Stimulated activated CD8-positive, alpha-beta memory T cell treated with anti-CD3 and anti-CD28 coated beads, Interleukin-2, amount 100 ng/mL, for 1 hour (primary cell): Measurements from ENCODE around the gene XPO1.
"Not testable (repeated sequence)": the region's sequence is repeated elsewhere in the genome, so short reads cannot be mapped to it uniquely, and the experiment has no call there.

Experiments
- DNase-seq, 2 donors: peaks; one replicate each; pipeline ENCODE4 v3.0.0-alpha.2; 2020; ENCODE audit warnings: low read depth in 2 of 2

The XPO1 gene

DNA sequence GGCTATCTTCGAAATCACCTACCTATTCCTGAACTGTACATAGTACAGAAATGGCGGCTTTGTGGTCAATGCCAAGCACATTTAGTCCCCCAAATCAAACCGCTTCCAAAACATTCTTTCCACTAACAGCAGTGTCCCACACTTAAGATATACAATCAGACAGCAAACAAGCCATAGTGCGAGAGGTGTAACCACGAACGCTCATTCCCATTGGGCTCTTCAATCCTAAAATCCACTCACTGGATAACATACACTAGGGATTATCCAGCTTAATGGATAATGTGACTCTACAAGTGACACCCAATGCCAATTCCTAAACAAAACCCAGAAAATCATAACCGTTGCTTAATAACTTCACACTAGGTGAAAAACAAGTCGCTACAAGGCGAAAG lies 2.0 kb downstream of the XPO1 start:
- DNase-seq = no peak

DNA sequence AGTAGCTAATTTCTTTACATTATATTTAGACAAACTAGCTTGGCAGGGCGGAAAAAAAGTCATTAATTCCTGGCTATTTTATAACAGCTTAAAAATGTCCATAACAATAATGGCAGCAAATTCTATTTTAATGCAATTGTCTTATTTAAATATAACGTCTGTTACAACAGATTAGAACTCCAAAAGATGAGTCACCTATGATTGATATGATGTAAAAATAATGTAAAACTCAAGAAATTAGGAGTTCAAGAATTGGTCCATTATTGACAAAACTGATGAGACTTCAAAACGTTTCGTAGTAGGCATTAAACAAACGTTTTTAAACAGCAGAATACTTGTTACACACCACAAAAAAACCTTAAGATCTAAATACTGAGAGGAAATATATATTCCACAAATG lies 2.7 kb downstream of the XPO1 start:
- DNase-seq = no peak

DNA sequence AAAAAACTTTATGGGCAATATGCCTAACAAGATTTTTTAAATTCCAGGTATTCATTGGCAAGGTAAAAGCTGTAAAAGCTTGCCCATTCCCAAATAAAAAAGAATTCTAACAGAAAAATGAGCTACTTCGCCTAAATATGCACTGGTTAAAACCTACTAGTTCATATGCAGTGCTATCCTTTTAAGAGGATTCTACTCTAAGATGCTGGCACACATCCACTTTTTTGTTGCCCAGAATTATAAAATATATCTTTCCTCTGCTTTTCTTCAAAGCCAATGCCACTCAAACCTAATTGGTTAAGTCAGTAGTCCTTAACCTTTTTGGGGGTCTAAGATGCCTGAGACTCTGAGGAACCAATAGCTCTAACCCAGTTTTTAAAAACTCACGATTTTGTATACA lies 3.2 kb downstream of the XPO1 start:
- no peak for DNase-seq

DNA sequence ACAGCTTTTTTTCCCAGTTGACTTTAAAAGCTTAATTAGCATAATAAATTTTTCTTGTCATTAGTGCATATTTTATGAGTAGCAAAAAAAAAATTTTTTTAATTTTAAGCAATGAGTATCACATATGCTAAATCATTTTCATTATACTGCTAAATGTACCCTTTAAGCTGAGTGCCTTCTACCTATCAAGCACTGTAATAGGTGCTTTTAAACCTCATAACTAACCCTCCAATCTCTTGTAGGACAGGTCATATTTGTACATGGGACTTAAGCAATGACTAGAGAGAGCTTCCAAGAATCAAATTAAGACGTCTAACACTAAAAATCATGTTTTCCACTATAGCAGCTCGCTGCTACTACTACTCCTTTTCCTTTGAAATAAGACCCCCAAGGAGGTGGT lies 7.4 kb downstream of the XPO1 start:
- no peak for DNase-seq

DNA sequence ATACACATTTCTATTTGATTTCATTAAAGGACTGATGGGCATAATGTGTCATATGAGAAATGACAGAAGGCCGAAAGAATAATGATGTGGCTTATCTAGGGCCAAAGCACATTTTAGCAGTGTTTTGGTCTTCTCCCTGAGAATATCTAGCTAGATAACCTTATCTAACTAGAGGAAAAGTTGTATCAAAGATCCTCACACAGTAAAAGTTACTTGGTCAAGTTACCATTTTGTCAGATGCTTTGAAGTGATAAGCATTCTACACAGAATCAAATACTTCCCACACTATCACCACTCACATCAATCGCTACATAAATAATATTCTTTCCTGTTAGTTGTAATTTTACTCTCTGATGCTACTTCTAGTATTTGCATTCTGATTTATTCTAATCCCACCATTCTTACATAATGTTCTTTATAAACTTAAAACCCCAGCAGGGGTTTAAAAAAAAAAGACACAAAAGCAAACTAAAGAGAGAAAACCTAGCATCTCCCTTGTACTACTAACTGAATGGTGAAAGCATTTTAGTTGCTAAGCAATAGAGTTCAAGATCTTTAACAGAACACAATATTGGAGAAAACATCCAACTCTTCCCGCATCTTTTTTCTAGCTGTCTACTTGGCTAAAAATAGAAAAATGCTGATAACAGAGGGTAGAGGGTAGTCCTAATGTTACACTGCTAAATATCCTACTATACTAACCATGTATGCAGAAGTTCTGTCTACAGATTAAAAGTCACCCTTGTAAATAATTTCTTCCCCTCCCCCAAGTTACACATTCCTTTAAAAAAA lies 8.0 kb downstream of the XPO1 start:
- DNase-seq = no peak

DNA sequence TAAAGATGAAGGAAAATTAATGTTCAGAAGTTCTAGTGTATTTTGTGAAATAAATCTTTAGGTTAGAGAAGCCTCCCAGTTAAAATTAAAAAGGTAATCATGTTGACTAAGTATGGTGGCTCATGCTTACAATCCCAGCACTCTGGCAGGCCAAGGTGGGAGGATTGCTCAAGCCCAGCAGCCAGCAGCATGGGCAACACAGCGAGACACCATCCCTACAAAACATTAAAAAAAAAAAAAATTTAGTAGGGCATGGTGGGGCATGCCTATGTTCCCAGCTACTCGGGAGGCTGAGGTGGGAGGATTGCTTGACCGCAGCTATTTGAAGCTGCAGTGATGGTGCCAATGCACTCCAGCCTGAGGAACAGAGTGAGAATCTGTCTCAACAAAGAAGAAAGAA lies 17.9 kb downstream of the XPO1 start:
- DNase-seq = no peak

DNA sequence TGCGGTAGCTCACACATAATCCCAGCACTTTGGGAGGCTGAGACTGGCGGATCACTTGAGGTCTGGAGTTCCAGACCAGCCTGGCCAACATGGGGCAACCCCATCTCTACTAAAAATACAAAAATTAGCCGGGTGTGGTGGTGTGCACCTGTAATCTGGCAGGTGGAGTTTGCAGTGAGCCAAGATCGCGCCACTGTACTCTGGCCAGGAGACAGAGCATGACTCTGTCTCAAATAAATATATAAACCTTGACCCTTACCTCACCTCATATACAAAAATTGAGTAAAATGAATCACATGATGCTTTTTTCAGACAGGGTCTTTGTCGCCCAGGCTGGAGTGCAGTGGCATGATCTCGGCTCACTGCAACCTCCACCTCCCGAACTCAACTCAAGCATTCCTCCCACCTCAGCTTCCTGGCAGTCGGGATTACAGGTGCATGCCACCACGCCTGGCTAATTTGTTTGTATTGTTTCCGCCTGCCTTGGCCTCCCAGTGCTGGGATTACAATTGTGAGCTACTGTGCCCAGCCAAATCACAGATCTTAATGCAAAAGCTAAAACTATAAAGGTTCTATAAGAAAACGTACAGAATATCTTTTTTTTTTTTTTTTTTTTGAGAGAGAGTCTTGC lies 25.3 kb downstream of the XPO1 start:
- DNase-seq = no peak

DNA sequence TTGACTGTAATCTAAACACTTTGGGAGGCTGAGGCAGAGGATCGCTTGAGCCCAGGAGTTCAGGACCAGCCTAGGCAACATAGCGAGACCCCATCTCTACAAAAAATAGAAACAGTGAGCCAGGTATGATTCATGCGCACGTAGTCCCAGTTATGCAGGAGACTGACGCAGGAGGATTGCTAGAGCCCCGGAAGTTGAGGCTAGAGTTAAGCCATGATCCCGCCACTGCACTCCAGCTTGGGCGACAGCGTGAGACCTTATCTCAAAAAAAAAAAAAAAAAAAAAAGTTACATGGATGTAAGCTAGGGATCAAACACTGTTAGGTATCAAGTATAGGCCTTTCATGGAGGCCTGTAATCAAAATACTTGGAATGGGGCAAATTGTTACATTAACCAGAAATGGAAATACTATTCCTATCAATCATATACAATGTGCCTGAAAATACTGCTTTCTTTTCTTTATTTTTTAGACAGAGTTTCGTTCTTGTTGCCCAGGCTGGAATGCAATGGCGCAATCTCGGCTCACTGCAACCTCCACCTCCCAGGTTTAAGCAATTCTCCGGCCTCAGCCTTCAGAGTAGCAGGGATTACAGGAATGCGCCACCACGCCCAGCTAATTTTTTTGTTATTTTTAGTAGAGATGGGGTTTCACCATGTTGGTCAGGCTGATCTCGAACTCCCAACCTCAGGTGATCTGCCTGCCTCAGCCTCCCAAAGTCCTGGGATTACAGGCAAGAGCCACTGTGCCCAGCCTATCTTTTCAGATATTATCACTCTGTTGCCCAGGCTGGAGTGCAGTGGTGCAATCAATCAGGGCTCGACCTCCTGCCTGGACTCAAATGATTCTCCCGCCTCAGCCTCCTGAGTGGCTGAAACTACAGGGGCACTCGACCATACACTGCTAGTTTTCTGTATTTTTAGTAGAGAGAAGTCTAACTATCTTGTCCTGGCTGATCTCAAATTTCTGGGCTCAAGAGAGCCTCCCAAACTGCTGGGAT lies 27.2 kb downstream of the XPO1 start:
- no peak for DNase-seq

DNA sequence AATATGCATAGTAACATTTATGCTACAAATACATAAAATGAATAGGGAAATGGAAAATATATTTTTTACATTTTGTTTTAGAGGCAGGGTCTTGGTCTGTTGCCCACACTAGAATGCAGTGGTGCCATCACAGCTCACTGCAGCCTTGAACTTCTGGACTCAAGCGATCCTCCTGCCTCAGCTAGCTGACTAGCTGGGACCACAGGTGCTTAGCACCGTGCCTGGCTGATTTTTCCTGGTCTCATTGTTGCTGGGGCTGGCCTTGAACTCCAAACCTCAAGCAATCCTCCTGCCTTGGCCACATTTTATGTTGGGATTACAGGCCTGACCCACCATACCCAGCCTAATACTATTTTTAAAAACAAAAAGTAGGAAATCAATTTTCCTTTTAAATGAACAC lies 33.2 kb downstream of the XPO1 start:
- DNase-seq = no peak

DNA sequence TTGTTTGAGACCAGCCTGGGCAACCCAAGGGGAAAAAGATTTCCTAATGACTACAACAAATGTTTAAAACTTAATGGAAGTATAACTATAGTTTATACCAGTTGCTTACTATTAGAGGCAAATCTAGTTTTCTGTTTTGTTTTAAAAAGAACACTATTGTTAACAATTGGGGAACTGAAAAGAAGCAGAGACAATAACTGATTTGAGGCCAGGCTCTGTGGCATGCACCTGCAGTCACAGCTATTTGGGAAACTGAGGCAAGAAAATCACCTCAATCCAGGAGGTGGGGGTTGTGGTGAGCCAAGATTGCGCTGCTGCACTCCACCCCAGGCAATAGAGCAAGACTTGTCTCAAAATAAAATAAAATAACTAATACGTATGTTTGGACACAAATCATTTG lies 39.1 kb downstream of the XPO1 start:
- no peak for DNase-seq

DNA sequence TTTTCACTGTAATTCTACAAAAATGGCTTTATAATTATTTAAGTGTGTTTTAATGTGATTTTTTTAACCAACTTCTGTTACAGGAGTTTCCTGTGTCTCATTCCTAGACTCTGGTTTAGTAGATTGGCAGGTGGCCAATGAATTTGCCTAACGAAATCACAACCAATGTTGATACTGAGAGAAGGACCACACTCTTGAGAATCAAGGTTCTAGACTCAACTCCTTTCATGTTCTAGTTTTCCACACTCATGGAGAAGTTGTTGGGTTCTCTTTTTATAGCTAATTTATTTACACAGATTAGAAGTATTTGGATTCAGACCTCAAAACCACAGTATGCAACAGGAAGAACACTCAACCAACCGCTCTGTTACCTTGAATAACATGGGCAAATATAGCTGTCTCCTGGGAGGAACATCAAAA lies 44.6 kb downstream of the XPO1 start:
- DNase-seq = no peak

DNA sequence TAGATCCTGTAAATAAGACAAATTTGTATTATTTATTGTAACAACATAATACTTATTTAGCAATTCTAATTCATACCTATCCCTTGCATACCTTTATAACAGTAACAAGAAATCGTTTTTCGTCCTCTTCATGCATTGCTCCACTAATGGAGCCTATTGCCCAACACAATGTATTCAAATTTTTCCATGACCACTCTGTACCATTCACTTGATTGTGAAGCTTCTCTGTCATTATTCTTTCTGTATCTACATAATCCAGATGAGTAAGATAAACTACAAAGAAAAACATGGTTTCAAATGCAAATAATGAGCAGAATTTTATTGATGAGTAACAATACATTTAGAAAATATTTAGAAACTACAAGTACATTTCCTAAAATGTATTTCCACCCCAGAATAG lies 45.7 kb downstream of the XPO1 start:
- no peak for DNase-seq

DNA sequence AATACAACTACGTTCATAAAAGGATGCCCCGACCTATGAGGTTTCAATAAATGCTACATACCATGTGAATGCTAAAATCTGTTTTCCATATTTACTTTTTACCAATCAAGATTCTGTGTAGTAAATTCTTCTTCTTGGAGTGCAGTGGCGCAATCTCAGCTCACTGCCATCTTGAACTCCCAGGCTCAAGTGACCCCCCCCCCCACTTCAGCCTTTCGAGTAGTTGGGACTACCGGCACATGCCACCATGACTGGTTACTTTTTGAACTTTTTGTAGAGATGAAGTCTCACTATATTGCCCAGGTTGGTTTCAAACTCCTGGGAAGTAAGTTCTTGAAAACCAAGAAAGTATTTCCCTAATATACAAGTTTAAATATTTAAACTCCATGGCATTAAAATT lies 52.9 kb downstream of the XPO1 start:
- DNase-seq = no peak

DNA sequence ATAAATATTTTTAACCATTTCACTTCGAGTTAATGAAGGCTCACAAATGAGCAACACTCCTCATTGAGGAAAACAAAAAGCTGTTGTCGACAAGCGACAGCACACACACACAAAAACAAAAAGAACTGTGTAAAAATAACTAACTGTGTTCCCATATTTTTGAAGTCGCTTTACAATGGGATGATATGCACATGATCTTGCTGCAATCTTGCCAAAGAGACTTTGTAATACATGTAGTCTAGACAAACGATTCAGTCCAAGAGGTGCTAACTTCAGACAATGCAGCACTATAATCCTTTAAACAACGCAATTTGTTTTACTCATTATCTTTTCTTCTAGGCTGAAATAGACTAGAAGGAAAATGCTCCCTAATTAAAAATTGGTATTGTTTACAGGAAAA lies 60.1 kb downstream of the XPO1 start:
- DNase-seq = no peak

DNA sequence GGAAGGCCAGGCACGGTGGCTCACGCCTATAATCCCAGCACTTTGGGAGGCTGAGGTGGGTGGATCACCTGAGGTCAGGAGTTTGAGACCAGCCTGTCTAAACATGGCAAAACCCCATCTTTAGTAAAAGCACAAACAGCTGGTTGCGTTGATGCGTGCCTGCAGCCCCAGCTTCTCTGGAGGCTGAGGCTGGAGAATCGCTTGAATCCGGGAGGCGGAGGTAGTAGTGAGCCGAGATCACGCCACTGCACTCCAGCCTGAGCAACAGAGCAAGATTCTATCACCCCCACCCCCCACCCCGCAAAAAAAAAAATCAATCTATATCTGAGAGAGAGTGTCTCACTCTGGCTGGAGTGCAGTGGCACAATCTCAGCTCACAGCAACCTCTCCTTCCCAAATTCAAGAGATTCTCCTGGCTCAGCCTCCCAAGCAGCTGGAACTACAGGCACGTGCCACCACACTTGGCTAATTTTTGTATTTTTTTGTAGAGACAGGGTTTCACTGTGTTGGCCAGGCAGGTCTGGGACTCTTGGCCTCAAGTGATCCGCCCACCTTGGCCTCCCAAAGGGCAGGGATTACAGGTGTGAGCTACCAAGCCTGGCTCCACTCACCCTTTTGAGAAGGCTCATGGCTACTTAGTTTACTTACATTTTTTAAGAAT lies 61.1 kb downstream of the XPO1 start:
- DNase-seq = not testable (repeated sequence)

DNA sequence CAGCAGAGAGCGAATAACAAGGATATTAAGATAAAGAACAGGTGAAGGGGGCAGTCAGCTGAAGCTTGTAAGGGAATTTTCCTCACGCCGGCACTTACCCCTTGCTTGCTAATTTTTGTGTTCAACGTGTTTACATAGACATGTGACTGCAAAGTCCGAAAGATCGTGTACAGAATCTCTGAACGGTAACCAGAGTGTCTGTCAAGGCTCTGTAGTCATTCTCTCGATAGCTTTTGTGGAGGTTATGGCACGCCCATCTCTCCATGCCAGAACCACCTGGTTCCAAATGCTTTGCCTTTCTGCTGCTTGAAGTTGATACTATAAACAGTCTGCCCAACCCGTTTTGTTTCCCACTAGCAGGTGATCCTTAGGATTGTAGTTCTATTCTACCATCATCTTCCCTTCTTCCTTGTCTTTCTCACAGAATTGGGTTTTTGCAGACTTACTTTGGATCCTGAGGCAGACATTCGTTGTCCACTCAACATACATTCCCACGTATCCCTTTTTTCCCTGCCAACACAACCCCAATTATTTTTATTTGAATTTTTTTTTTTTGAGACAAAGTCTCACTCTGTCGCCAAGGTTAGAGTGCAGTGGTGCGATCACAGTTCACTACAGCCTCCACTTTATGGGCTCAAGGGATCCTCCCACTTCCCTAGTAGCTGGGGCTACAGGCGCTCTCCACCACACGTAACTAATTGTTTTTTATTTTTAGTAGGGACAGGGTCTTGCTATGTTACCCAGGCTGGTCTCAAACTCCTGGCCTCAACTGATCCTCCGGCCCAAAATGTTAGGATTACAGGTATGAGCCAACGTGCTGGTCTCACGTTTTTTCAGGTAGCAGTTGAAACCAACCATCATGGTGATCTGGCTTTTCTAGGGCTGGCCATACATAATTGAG lies 66.0 kb downstream of the XPO1 start:
- DNase-seq = no peak

DNA sequence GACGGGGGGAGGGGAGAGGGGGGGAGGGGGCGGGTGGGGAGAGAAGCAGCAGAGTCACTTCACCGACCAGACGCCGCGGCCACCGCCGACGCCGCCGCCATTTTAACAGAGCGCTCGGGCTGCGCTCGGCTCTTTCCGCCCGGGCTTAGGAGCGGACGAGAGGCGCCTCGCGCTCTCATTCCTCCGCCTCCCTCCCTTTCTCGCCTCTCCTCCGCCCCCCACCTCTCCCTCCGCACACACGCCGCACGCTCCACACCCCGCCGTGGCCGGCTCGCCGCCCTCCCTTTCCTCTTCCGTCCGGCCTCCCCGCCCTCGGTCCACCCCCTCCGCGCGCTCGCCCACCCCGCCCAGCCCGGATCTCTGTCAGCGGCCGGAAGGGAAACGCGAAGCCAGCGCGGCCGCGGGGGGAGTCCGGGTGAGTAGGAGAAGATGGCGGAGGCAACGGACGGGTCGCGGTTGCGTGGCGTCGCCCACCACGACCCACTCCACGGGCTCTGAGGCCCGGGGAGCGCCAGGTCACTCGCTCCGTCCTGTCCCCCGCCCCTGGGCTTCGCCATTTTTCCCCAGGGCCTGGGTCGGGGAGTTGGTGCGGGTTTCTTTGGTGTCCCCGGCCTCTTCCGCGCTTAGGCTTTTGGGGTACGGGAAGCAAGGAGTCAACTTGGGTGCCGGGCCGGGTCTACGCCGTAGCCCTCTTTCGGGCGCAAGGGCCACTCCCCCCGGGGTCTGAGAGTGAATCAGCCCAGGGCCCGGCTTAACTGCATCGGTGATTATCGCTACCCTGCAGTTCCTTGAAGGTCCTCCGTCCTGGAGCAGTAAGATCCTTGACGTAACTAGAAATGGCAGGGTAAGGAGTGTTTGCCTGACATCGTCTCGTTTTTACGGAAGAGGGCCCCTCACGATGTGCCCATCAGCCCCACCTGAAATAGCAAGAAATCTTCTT lies 66.9 kb downstream of the XPO1 start, which contains the start of gene USP34:
TSS of gene USP34 (minus strand) at position 123 of the 940 bp plus-strand sequence. CDS start 395 bp downstream, outside the sequence.
- DNase-seq = peak; percentile 85 to 91

DNA sequence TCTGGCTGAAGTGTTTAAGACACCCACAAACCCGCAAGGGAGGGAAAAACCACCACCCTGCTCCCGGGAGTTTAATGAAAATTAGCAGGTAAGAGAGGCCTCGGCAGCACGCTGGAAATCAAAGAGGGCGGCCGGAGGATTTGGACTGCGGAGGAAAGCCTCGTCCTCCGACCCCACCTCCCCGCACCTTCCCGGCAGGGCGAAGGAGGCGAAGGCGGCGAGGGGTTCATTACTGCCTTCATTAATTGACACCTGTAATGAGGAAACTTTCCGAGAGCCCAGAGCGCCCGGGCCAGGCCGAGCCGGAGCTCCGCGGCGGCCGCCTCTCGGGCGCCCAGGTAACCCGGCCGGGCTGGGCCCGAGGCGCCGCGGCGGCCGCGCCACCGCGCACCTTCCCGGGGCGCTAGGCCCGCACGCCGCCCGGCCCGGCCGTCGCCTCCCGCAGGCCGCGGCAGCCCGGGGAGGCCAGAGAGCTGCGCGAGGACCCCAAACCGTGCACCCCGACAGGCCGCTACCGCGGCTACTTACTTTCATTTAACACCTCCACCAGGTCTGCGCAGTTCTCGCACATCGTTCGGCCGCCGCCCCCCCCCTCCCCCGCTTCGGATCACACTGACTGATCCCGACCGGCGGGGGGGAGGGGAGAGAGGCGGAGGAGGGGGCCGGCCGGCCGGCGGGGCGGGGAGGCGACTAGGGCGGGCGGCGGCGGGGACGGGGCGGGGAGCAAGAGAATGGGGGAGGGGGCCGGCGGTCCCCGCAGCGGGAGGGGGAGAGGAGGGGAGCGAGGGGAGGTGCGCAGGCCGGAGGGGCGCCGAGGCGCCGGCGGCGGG lies 67.8 kb downstream of the XPO1 start:
- peak; percentile 50 to 68 for DNase-seq
